Sigmoid colon (tissue), 7 donors: Measurements from ENCODE around the gene RNF39. TPM values are rescaled to one million over a fixed set of nuclear protein-coding genes. Genes with fewer than 3 reads are reported as not detected.

Source experiments
- DNase-seq: peaks from one replicate; pipeline ENCODE4 v3.0.0-alpha.2; 2019
- H3K27ac ChIP-seq, 4 donors: fragments of 200-600 bp; sonication (generic); one replicate each; pipeline ENCODE4 v1.5.1; 2016 to 2019; ENCODE audit warnings: mild to moderate bottlenecking in 1 of 4
- H3K27me3 ChIP-seq, 3 donors: fragments of 200-600 bp; sonication (generic); one replicate each; pipeline ENCODE4 v1.5.1; 2019; ENCODE audit warnings: mild to moderate bottlenecking in 1 of 3
- H3K36me3 ChIP-seq, 4 donors: fragments of 200-600 bp; sonication (generic); one replicate each; pipeline ENCODE4 v1.5.1; 2016 to 2019
- H3K4me1 ChIP-seq, 4 donors: fragments of 200-600 bp; sonication (generic); one replicate each; pipeline ENCODE4 v1.5.1; 2017 to 2019
- H3K4me3 ChIP-seq, 4 donors: fragments of 200-600 bp; sonication (generic); one replicate each; pipeline ENCODE4 v1.5.1; 2017 to 2019; ENCODE audit warnings: mild to moderate bottlenecking in 2 of 4, moderate library complexity in 1 of 4
- H3K9me3 ChIP-seq, 4 donors: fragments of 200-600 bp in 3 of 4; sonication (generic) in 3 of 4; one replicate each; pipeline versions ENCODE4 v1.5.1 to v1.6.1; 2013 to 2019
- CTCF ChIP-seq, 4 experiments: fragments of 450-650 bp in 3 of 4; fragments of 200-600 bp in 1 of 4; IDR thresholded peaks; one replicate each; pipeline ENCODE4 v1.5.1; 2016 to 2019; ENCODE audit warnings: antibody characterized with exemption in 4 of 4, mild to moderate bottlenecking in 3 of 4, moderate library complexity in 2 of 4
- EP300 ChIP-seq, 4 donors: sonication (generic); formaldehyde crosslinking; IDR thresholded peaks; one replicate each; pipeline ENCODE4 v1.6.1; 2017; ENCODE audit warnings: antibody characterized with exemption in 4 of 4
- POLR2A ChIP-seq, 2 donors: fragments of 450-650 bp; IDR thresholded peaks; one replicate each; pipeline ENCODE4 v1.6.1; 2016; ENCODE audit warnings: antibody characterized with exemption in 2 of 2, mild to moderate bottlenecking in 2 of 2, moderate library complexity in 2 of 2
- POLR2AphosphoS5 ChIP-seq, 4 donors: sonication (generic); formaldehyde crosslinking; IDR thresholded peaks; one replicate each; pipeline ENCODE4 v1.6.1; 2017; ENCODE audit warnings: antibody characterized with exemption in 4 of 4
- WGBS, 2 donors: extraction: QIAGEN DNeasy Blood & Tissue Kit; methylation state at CpG; one replicate each; pipeline ENCODE4 v1.1.7; 2013; 5-methylcytosine and 5-hydroxymethylcytosine counted together
- intact Hi-C: fragments of 100-400 bp; cut with DNase I; formaldehyde crosslinking; loops from one replicate; pipeline ENCODE4 v1.15.1; 2023
- polyA plus RNA-seq, 3 donors: library from polyadenylated mRNA; stranded (reverse); fragments of 200-250 nt; gene quantifications; one replicate each; pipeline ENCODE4 v1.2.3, GENCODE V29; 2013
- total RNA-seq, 4 donors: library from RNA; depleted of rRNA; stranded (reverse); fragments of >200 nt; gene quantifications; one replicate each; pipeline ENCODE4 v1.1.0, GENCODE V29; 2016
- donor health status: healthy with polysubstance abuse.
- donor health status: Bipolar disorder and iron deficiency.
- donor health status: healthy.

RNF39 gene
- total and polyA plus RNA-seq, 7 donors = 0.44 to 2.3 (median 0.60) TPM; not detected in 4

- intact Hi-C loops = no loop called here
- H3K36me3 ChIP-seq = peaks cover 0 to 27% (median 3%) of the 10 kb centered on the region in 4 donors
- no peaks in the 10 kb centered on the region for H3K9me3 ChIP-seq
- no peaks in the 10 kb centered on the region for H3K27me3 ChIP-seq
- DNase-seq = no peak
- TF ChIP-seq CTCF (IDR thresholded peaks at IDR 0.05) = no peak
- no peak for TF ChIP-seq POLR2A (IDR thresholded peaks at IDR 0.05)
- TF ChIP-seq POLR2AphosphoS5 (IDR thresholded peaks at IDR 0.05) = no peak
- TF ChIP-seq EP300 (IDR thresholded peaks at IDR 0.05) = no peak
- no peak overlapping the region for H3K4me3 ChIP-seq
- no peak overlapping the region for H3K27ac ChIP-seq
- peaks cover 0 to 13% (median 10%) of the 10 kb centered on the region in 4 donors for H3K4me1 ChIP-seq
- 60 to 75% methylated on average over 1 of the region's 1 CpG for WGBS, 2 donors
Observed at GRCh38 chr6:30055513-30055912, 20.1 kb downstream of the RNF39 start.

DNA sequence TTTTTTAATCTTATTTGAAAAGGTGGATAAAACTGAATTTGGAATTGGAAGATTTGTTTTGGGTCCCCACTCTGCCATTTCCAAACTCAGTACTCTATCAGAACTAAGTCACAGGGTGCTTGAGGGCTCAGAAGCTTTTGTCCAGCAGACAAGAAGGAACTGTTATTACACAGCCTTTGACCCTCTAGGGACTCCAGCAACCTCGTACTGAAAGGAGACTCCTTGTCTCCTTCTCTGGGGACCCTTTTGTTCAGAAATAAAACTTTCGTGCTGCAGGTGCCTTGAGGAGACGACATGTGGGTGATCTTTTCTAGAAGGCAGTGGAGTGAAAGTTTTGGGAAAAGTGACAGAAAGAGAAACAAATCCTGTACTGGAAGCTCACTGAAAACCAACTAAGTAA is 21.9 kb downstream of the RNF39 start:
- TF ChIP-seq CTCF (IDR thresholded peaks at IDR 0.05) (no peak), EP300 (IDR thresholded peaks at IDR 0.05) (no peak), POLR2AphosphoS5 (IDR thresholded peaks at IDR 0.05) (no peak), POLR2A (IDR thresholded peaks at IDR 0.05) (no peak)
- H3K4me3 ChIP-seq = no peak overlapping the region
- H3K27me3 ChIP-seq = no peaks in the 10 kb centered on the region
- intact Hi-C loops = no loop called here
- 85 to 89% methylated on average over 3 of the region's 3 CpGs for WGBS, 2 donors
- DNase-seq = no peak
- peaks cover 0 to 27% (median 3%) of the 10 kb centered on the region in 4 donors for H3K36me3 ChIP-seq
- no peak overlapping the region for H3K27ac ChIP-seq
- H3K4me1 ChIP-seq = no peaks in the 10 kb centered on the region
- H3K9me3 ChIP-seq = no peaks in the 10 kb centered on the region

GRCh38 chr6:30047220-30047619 is 28.3 kb downstream of the RNF39 start:
- WGBS, 2 donors = 67 to 76% methylated on average over 2 of the region's 2 CpGs
- no peaks in the 10 kb centered on the region for H3K4me1 ChIP-seq
- H3K9me3 ChIP-seq = no peaks in the 10 kb centered on the region
- H3K36me3 ChIP-seq = no peaks in the 10 kb centered on the region
- intact Hi-C loops = no loop called here
- no peak overlapping the region for H3K27ac ChIP-seq
- TF ChIP-seq CTCF (IDR thresholded peaks at IDR 0.05) = no peak
- TF ChIP-seq EP300 (IDR thresholded peaks at IDR 0.05) = no peak
- no peak for TF ChIP-seq POLR2A (IDR thresholded peaks at IDR 0.05)
- no peak for TF ChIP-seq POLR2AphosphoS5 (IDR thresholded peaks at IDR 0.05)
- no peak overlapping the region for H3K4me3 ChIP-seq
- no peaks in the 10 kb centered on the region for H3K27me3 ChIP-seq
- DNase-seq = no peak

DNA sequence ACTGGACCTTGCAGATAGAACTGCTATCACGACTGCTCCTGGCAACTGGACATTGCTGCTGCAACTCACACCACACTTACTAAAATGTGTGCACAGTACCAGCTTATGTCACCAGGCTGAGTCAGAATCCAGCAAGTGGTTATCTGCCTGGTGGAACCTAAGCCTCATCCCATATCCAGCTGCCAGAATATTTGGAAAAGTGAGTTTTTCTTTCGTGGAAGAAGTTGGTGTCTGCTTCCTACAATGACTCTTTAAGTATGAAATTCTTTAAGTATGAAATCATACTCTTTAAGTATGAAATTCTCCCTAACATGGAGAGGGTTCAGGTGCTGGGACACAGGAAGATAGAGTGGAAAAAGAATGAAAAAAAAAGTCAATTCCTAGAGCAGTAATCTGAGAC is 30.9 kb downstream of the RNF39 start:
- H3K9me3 ChIP-seq = no peaks in the 10 kb centered on the region
- intact Hi-C loops = no loop called here
- no peak overlapping the region for H3K27ac ChIP-seq
- H3K27me3 ChIP-seq = no peaks in the 10 kb centered on the region
- no peaks in the 10 kb centered on the region for H3K4me1 ChIP-seq
- no peaks in the 10 kb centered on the region for H3K36me3 ChIP-seq
- DNase-seq = no peak
- H3K4me3 ChIP-seq = no peak overlapping the region
- TF ChIP-seq POLR2A (IDR thresholded peaks at IDR 0.05) (no peak), CTCF (IDR thresholded peaks at IDR 0.05) (no peak), POLR2AphosphoS5 (IDR thresholded peaks at IDR 0.05) (no peak), EP300 (IDR thresholded peaks at IDR 0.05) (no peak)
- WGBS, 2 donors = 86 to 93% methylated on average over 2 of the region's 2 CpGs

DNA sequence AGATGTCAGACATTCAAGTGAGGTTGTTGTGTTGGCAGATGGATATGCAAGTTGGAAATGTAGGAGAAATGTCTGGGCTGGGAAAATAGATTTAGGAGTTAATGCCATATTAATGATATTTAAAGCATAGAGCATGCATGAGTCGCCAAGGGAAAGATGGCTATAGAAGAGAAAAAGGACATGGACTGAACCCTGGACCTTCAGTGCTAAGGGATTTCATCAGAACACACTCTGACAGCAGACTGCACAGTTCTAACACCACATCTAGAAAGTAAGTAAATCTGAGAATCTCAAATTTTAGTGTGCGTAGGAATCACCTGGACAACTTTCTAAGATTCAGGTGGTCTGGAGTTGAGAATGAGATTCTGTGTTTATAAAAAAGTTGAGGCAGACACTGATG is 31.8 kb downstream of the RNF39 start:
- H3K36me3 ChIP-seq = no peaks in the 10 kb centered on the region
- no peak overlapping the region for H3K4me3 ChIP-seq
- intact Hi-C loops = no loop called here
- 93 to 99% methylated on average over 2 of the region's 2 CpGs for WGBS, 2 donors
- TF ChIP-seq EP300 (IDR thresholded peaks at IDR 0.05) (no peak), CTCF (IDR thresholded peaks at IDR 0.05) (no peak), POLR2AphosphoS5 (IDR thresholded peaks at IDR 0.05) (no peak), POLR2A (IDR thresholded peaks at IDR 0.05) (no peak)
- no peaks in the 10 kb centered on the region for H3K27me3 ChIP-seq
- H3K27ac ChIP-seq = no peak overlapping the region
- no peaks in the 10 kb centered on the region for H3K9me3 ChIP-seq
- no peak for DNase-seq
- no peaks in the 10 kb centered on the region for H3K4me1 ChIP-seq
